Activated CD4-positive, alpha-beta memory T cell treated with anti-CD3 and anti-CD28 coated beads for 36 hours (primary cell): Measurements from ENCODE around the gene PHAX. TPM values are rescaled to one million over a fixed set of nuclear protein-coding genes. Genes with fewer than 3 reads are reported as not detected.
"Not testable (repeated sequence)": the region's sequence is repeated elsewhere in the genome, so short reads cannot be mapped to it uniquely, and the experiment has no call there.

Source experiments
- CTCF ChIA-PET: fragments of 350-600 bp; sonication (Branson Sonifier 250); formaldehyde crosslinking; loops from one replicate; lab custom pipeline; 2021; ENCODE audit warnings: antibody characterized with exemption, inconsistent platforms; lab: Charles Lee
- POLR2A ChIA-PET: fragments of 350-600 bp; sonication (Branson Sonifier 250); formaldehyde crosslinking; loops from one replicate; lab custom pipeline; 2021; ENCODE audit warnings: antibody characterized with exemption; lab: Charles Lee
- DNase-seq: peaks from one replicate; pipeline ENCODE4 v3.0.0-alpha.2; 2020
- H3K27ac Mint-ChIP-seq: one replicate; pipeline ENCODE4 v1.8.0; 2021; ENCODE audit warnings: mixed read lengths
- H3K27me3 Mint-ChIP-seq: one replicate; pipeline ENCODE4 v1.8.0; 2021; ENCODE audit warnings: mixed read lengths
- H3K36me3 Mint-ChIP-seq: one replicate; pipeline ENCODE4 v1.8.0; 2021; ENCODE audit warnings: mixed read lengths
- H3K4me1 Mint-ChIP-seq: one replicate; pipeline ENCODE4 v1.8.0; 2021; ENCODE audit warnings: low read depth, mixed read lengths
- H3K4me3 Mint-ChIP-seq: one replicate; pipeline ENCODE4 v1.8.0; 2021; ENCODE audit warnings: mild to moderate bottlenecking, mixed read lengths
- H3K9me3 Mint-ChIP-seq: one replicate; pipeline ENCODE4 v1.8.0; 2021; ENCODE audit warnings: mixed read lengths
- intact Hi-C: fragments of 100-400 bp; cut with micrococcal nuclease; formaldehyde crosslinking; loops from one replicate; pipeline ENCODE4 v1.15.1; 2023
- total RNA-seq, 2 experiments: library from RNA; stranded (reverse); gene quantifications; one replicate each; pipeline ENCODE4 v1.2.3, GENCODE V29; 2021

Gene PHAX
- total RNA-seq, 2 experiments from 2014 or later = 40.7 to 43.2 TPM

- Mint-ChIP-seq H3K4me1 (peaks cover 6% of the 10 kb centered on the region), H3K9me3 (no peaks in the 10 kb centered on the region), H3K4me3 (no peak overlapping the region), H3K27ac (no peak overlapping the region), H3K36me3 (no peaks in the 10 kb centered on the region), H3K27me3 (peaks cover 1% of the 10 kb centered on the region)
- DNase-seq = no peak
- intact Hi-C loops = loop anchor here (5.0 kb wide), 1 partner anchor 563 kb away; no protein-coding TSS in a partner anchor
- ChIA-PET POLR2A (no interaction called here), CTCF (no interaction called here)
Observed at GRCh38 chr5:126664586-126664985, 63.8 kb downstream of the PHAX start.

- H3K9me3 Mint-ChIP-seq, H3K27ac Mint-ChIP-seq, CTCF ChIA-PET, H3K36me3 Mint-ChIP-seq, POLR2A ChIA-PET, intact Hi-C loops, DNase-seq, H3K4me3 Mint-ChIP-seq, H3K27me3 Mint-ChIP-seq, H3K4me1 Mint-ChIP-seq: not testable (repeated sequence)
Observed at GRCh38 chr5:126670109-126670508, 69.4 kb downstream of the PHAX start.

DNA sequence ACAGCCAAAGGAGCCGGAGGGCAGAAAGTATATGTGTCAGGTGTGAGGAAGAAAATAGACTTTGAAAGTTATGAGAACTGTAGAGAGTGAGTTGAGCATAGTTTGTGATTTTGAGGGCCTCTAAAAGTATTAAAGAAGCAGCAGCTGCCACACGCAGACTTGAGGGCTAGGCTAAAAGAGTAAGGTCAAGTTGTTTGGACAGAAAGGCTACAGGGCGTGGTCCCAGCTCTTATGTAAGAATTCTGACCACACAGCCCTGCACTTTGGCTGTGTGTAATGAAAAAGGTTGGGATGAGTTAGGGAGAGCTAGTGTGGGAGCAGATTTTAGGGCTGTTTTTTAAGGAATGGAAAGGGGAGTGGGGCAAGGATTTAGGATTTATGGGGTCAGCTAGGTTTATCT lies 70.9 kb downstream of the PHAX start:
- POLR2A ChIA-PET, CTCF ChIA-PET, intact Hi-C loops: not testable (repeated sequence)

GRCh38 chr5:126673477-126673876 lies 72.7 kb downstream of the PHAX start:
- CTCF ChIA-PET = interaction anchor here (10.3 kb wide), 1 partner anchor 106 kb away, joined by 213 read pairs; the partner anchor contains the start of gene LMNB1
- no peak for DNase-seq
- Mint-ChIP-seq H3K27me3 (no peaks in the 10 kb centered on the region), H3K4me3 (no peak overlapping the region), H3K4me1 (peaks cover 3% of the 10 kb centered on the region), H3K36me3 (no peaks in the 10 kb centered on the region), H3K9me3 (peaks cover 3% of the 10 kb centered on the region), H3K27ac (no peak overlapping the region)
- POLR2A ChIA-PET = no interaction called here
- intact Hi-C loops = no loop called here

More for the DNA sequence above, 70.9 kb downstream of the PHAX start:
- H3K36me3 Mint-ChIP-seq, H3K4me3 Mint-ChIP-seq, DNase-seq, H3K27ac Mint-ChIP-seq, H3K27me3 Mint-ChIP-seq, H3K9me3 Mint-ChIP-seq, H3K4me1 Mint-ChIP-seq: not testable (repeated sequence)

GRCh38 chr5:126674145-126674544 lies 73.4 kb downstream of the PHAX start:
- CTCF ChIA-PET = interaction anchor here (10.3 kb wide), 1 partner anchor 105 kb away, joined by 213 read pairs; the partner anchor contains the start of gene LMNB1
- Mint-ChIP-seq H3K27ac (no peak overlapping the region), H3K36me3 (no peaks in the 10 kb centered on the region), H3K4me3 (no peak overlapping the region), H3K4me1 (peaks cover 3% of the 10 kb centered on the region), H3K27me3 (no peaks in the 10 kb centered on the region), H3K9me3 (peaks cover 3% of the 10 kb centered on the region)
- DNase-seq = no peak
- intact Hi-C loops = no loop called here
- POLR2A ChIA-PET = no interaction called here

- intact Hi-C loops = loop anchor here (5.0 kb wide), 1 partner anchor 397 kb away; the partner anchor contains the start of gene C5orf63
- H3K27ac Mint-ChIP-seq = no peak overlapping the region
- H3K4me3 Mint-ChIP-seq = no peak overlapping the region
- peaks cover 3% of the 10 kb centered on the region for H3K9me3 Mint-ChIP-seq
- no peak for DNase-seq
- CTCF ChIA-PET = interaction anchor here (0.6 to 10.3 kb wide), 16 partner anchors 9 to 399 kb away, joined by 3 to 213 read pairs (median 3); partner anchors contain the start of gene LMNB1
- no peaks in the 10 kb centered on the region for H3K36me3 Mint-ChIP-seq
- H3K27me3 Mint-ChIP-seq = no peaks in the 10 kb centered on the region
- H3K4me1 Mint-ChIP-seq = peaks cover 3% of the 10 kb centered on the region
- POLR2A ChIA-PET = interaction anchor here (0.6 to 3.1 kb wide), 2 partner anchors 104 to 135 kb away, joined by 4 to 22 read pairs; no protein-coding TSS in a partner anchor
Observed at GRCh38 chr5:126675338-126675737, 74.6 kb downstream of the PHAX start.

DNA sequence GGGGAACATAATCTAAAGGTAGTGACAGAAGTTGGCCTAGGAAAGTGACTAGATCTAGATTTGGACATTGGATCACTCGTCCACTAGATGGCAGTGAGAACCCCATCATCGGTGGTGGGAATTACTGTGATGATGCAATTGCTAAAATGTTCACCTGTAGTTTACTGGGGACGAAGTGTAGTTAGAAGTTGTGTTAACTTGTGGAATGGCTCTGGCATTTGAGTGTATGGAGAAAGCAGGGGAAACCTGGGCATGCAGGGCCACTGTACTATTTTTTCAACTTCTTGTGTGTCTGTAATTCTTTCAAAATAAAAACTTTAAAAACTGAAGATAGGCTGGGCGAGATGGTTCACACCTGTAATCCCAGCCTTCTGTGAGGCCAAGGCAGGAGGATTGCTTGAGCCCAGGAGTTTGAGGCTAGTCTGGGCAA lies 75.5 kb downstream of the PHAX start:
- no peak overlapping the region for H3K4me3 Mint-ChIP-seq

More for the DNA sequence above, 75.5 kb downstream of the PHAX start:
- H3K27ac Mint-ChIP-seq = peak overlapping the region; percentile 20
- POLR2A ChIA-PET = interaction anchor here (3.1 kb wide), 1 partner anchor 103 kb away, joined by 22 read pairs; no protein-coding TSS in a partner anchor
- intact Hi-C loops = loop anchor here (1.0 to 5.0 kb wide), 5 partner anchors 86 to 638 kb away; partner anchors contain the start of gene C5orf63
- DNase-seq = peak; percentile 78
- H3K27me3 Mint-ChIP-seq = no peaks in the 10 kb centered on the region
- peaks cover 3% of the 10 kb centered on the region for H3K4me1 Mint-ChIP-seq
- H3K36me3 Mint-ChIP-seq = no peaks in the 10 kb centered on the region
- peaks cover 2% of the 10 kb centered on the region for H3K9me3 Mint-ChIP-seq
- CTCF ChIA-PET = interaction anchor here (0.6 to 10.3 kb wide), 20 partner anchors 9 to 398 kb away, joined by 3 to 213 read pairs (median 4); partner anchors contain the start of gene LMNB1

Other genes starting within 250 kb of the PHAX start
- 10 to 100 TPM in 1 of 2 experiments, 1 to 10 TPM in 1; 9.9 to 10.4 TPM for gene GRAMD2B, start 177.5 kb upstream of the PHAX start, total RNA-seq
- gene ALDH7A1, start 5.7 kb upstream of the PHAX start, total RNA-seq = 1 to 10 TPM; 5.3 to 5.7 TPM
- 100 to 1,000 TPM; 212 to 215 TPM for gene LMNB1, start 176.2 kb downstream of the PHAX start, total RNA-seq